NCI-H526 treated with DMSO at 0.1 percent for 48 hours (cell line): ENCODE data around the gene DUSP8.

Source experiments
- DNase-seq: peaks from one replicate; lab custom pipeline; 2025; lab: John Stamatoyannopoulos, UW

The DUSP8 gene

DNA sequence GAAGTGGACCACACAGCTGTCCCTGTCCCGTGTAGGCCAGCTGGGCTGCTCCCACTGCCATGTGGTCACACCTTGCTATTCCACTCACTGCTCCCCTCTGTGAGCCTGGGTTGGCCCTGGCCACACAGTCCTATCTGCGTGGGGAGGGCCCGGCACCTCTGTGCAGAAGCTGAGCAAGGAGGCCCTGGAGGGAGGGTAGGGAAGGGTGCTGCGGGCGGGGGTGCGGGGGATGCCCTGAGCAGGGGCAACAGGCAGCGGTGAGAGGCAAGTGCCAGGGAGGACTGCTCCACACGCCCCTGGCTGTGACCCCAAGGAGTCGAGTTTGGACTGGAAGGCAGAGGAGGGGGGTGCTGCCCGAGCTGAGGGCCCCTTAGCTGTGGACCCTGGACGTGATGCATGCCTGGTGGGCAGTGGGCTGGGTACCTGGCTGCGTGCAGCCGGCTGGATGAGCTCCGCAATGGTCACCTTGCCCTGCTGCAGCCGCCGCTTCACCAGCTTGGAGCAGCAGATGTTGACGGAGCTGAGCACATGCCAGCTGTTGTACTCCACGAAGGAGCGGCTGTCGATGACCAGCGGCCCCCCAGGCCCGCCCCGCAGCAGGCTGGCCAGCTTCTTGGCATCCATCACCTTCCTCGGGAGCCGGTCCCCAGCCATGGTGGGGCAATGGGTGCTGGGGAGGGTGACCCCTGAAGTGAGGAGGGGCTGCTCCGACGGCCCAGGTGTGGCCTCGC lies 6.7 kb downstream of the DUSP8 start:
- no peak for DNase-seq

DNA sequence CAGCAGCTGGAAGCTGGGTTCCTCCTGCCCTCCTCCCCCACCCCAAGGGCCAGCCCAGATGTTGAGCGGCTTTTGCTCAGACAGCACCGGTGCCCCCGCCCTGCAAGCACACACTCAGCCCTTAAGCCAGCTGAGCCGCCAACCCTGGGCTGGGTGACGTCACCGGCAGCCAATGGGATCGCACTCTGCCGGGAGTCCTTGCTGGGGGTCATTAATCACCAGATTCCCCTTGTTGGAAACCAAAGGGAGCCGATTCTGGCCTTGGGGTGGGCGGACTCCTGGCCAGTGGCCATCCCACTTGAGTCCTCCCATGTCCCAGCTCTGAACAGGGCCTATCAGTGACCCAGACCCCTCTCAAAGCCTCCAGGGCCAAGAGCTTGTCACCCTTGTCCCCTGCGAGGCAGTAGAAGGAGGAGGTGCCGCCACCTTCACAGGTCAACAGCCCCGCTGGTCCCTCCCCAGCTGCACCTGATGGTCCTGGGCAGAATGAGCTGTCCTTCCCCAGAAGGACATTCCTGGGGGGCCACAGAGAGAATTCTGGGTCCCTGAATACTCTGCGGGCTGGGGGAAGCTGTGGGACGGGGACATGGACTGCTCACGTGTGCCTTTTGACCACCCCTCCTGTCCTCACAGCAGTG lies 7.4 kb downstream of the DUSP8 start:
- no peak for DNase-seq

DNA sequence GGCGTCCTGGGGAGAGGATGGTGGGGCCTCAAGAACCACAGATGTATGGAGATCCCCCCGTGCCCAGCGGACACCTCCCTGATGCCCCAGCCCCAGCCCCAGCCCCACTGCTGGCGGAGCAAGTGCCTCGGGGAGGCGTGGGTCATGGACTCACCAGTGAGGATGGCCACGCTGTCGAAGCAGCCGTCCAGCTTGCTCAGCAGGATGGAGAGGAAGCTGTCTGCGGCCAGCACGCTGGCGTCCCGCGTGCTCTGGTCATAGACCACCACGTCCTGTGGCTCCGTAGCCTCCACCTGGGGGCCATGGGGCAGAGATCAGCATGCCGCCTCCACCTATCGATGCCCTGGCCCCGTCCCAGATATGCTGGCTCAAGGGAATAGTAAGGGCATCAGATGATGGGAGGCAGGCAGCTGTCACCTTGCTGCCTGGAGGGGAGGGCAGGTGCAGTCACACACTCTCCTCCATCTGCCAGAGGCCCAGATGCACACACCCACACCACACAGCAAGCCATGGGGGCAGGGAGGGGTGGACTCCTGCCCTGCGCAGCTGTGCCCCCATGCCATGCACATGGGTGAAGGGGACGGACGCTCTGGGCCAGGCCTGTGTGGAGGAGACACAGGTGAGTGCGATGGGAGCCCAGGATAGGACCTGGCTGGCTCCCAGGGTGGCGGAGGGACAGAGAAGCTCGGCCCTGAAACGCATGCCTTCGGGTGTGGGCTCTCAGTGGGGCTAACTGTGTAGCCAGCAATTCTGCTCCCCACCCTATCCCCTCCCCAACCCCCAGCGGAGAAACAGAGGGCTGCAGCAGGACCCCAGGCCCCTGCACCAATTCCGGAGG lies 8.2 kb downstream of the DUSP8 start:
- DNase-seq = no peak

DNA sequence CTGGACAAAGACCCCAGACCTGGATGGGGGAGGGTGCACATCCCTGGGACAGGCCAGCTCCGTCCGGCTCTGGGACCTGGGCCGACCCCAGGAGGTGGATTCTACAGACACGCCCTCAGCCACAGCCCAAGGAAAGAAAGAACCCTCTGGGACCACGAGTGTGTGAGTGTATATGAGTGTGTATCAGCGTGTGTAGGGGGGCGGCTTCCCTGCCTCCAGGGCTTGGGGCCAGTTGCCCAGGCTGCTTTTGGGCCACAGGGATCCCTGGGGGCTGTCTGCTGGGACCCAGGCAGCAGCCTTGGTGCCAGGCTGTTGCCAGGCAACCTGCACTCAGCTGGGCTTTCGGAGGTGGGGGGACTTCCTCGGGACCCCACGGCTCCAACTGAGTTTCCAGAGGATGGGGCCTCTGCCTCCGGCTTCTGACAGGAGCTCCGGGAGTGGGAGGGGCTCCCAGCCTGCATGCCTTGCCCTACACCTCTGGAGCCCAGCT lies 8.9 kb downstream of the DUSP8 start:
- DNase-seq = no peak

DNA sequence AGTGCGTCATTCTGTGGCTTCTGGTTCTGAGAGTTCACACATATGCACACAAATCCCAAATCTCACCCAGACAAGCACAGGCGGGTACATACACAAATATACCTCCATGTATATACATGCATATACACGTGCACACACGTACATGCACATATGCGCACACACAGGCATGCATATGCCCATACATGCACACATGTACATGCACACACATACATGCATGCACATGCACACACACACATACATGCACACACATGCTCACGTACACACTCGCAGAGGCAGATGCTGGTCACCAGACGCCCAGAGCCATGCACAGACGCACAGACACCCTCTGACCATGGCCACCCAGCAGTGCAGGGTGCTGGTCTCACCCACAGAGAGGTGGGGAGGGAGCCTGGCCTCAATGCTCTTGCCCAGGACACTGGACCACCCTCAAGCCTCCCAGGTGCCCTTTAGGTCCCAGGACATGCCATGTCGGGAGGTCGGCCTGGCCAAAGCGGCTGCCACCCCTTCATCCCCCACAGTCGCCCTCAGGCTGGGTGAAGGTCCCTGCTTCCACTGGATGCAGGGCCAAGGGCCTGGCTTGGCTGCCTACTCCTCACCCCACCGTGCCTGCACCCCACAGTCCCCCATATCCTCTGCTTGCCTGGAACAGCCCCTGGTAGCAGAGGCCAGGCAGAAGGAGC lies 9.5 kb downstream of the DUSP8 start:
- no peak for DNase-seq

DNA sequence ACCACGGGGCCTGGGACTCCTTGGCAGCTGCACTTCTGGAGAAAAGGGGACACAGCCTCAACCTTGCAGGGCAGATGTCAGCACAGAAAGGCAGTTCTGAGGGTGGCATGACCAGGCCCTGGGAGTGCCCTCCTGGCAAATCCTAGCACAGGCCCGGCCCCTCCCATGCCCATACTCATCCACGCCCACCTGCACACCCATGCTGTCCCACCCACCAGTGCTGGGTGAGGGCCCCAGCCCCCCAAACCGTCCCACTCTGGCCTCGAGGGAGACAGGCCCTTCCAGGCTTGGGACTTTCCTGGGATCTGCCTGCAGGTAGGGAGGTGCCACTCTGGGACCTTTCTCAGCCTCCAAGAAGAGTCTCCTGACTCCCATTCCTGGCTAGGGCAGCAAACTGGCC lies 10.1 kb downstream of the DUSP8 start:
- DNase-seq = no peak

DNA sequence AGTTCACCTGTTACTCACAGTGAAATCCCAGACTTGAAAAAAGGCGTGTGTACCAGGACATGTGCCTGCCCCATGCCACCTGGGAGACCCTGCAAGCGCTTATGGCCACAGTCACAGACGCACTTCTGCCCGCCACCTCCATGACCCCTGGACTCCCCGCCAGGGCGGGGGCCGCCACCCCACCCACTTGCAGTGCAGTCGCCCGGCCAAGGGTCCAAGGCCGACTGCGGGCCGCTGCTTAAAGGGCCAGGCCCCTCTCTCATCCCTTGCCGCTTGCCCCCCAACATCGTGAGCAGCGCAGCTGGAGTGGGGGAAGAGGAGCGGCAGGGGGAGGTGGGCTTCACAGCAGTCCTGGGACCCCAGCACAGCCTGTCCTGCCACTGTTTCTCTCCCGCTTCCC lies 10.8 kb downstream of the DUSP8 start:
- no peak for DNase-seq

DNA sequence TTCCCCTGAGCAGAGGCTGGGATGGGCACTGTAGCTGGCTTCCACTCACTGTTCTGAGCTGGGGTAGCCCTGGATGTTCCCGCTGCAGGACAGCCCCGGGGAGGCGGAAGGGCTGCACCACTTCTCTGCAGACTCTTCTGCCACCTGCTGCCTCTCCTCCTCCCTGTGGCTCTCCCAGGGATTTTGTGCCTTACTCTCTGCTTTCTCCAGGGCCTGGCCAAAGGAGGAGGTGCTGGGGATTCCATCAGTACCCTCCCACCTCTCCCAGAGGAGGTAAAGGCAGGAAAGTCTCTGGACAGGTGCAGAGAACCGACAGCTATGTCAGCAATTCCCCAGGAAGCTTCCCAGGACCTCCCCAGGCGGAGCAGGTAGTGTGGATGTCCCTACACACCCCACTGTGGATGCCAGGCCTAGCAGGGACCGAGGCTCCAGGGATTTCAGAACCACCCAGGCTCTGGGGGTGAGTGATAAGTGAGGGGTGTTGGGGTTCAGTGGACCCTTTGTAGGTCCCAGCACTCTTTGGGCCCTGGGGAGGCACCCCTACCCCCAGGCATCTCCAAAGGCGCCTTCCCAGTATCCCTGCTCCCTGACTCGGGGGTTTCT lies 11.3 kb downstream of the DUSP8 start:
- no peak for DNase-seq

DNA sequence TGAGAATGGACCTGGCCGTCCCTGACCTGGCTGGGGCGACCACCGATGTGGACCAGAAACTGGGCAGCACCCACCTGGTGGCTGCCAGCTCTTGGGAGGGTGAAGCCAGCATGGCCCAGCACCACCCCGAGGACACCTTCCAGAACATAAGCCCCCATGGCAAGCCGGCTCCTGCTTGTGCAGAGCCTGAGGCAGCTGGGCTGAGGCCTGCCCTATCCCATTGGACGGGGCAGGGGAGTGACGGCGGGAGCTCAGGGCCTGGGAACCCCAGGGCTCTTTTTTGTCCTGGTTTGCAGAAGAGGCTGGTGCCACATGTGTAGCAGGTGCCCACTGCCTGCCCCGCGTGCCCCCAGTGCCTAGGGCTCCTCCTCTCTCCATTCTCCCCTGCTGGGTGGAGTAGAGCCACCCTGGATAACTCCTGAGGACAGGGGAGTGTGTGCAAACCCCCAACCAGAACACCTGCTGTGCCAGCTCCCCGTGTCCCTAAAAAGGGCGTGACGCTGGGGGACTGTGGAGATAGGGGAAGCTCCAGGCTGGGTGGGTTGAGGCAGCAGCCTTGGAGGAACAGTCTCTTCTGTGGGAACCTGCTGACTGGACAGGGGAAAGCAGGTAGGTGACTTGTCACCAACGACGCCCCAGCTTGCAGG lies 11.9 kb downstream of the DUSP8 start:
- DNase-seq = no peak

DNA sequence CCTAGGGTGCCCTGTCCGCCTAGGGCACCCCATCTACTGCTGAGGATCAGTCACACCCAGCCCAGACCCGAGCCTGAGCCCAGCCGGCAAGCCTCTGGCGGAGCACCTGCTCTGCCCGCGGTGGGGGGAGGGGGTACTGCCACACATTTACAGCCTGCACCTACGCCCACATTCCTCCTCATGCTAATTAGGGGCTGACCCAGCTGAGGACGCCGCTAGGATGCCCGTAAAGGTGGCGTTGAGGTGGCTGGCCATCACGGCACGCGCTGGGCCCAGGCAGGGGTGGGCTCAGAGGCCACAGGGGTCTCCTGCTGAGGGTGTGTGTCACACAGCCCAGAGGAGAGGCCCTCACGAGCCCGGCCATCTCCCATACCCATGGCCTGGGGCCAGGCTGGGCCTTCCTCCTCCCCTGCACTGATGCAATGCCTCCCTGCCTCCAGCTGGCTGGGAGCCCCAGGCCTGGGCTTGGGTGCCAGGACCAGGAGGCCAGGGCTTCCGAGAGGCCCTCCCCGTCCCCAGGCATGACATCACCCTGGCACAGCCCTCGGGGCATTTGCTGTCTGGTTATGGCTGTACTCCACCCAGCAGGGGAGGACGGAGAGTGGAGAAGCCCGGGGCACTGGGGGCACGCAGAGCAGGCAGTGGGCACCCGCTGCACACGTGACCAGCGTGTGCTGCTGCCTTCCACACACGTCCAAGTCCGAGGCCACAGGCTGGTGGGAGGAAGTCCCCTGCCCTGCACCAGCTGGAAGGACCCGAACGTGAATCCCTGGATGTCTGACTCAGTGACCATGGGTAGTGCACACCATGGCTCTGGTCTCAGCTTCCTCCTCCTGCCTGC lies 12.7 kb downstream of the DUSP8 start:
- DNase-seq = peak; percentile 39

DNA sequence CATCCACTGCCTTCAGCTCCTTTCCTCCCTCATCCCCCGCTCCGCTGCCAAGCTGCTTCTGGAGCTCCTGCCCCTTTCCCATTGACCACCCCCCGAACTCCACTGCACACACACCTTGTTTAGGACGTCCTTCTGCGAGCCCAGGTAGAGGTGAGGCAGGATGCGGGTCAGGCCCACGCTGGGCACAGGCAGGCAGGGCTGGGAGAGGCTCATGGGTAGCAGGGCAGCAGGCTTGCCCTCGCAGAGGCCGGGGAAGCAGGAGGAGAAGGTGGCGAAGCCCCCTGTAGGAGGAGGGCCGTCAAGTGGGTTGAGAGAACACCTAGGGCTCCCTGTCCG lies 13.3 kb downstream of the DUSP8 start:
- no peak for DNase-seq

DNA sequence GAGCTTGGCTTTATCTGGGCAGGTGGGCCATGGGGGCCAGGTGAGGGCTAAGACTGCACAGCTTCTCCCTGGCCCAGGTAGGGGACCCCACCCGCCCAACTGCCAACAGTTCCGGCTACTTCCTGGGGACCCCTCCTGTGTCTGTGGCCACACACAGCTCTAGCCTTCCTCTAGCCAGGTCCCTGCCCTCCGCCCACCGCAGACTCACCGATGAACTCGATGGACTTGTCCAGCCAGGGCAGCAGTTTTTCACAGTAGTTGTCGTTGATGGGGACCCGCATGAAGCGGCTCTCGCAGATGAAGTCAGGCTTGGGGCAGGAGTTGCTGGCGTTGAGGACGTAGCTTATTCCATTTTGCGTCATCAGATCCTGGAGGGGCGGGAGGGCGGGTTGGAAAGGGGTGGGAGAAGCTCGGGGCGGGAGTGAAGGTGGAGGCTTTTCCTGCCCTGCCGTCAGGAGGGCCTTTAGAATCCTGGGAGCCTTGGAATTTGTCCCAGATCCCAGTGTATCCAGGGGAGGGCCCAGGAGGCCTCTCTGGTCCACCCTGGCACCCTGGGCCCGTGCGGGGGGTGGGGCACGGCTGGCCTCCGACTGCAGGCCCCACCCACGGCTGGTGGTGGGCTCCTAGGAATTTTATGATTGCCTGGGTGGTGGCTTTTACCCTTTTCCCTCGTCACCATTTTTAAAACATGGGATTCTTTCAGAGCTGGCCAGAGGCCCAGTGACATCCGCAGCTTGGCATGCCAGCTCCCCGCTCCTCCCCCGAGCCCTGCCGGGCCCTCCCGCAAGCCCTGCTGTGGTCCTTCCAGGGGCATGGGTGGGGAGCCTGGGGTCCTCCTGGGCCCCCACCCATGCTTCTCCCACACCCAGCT lies 13.9 kb downstream of the DUSP8 start:
- no peak for DNase-seq

DNA sequence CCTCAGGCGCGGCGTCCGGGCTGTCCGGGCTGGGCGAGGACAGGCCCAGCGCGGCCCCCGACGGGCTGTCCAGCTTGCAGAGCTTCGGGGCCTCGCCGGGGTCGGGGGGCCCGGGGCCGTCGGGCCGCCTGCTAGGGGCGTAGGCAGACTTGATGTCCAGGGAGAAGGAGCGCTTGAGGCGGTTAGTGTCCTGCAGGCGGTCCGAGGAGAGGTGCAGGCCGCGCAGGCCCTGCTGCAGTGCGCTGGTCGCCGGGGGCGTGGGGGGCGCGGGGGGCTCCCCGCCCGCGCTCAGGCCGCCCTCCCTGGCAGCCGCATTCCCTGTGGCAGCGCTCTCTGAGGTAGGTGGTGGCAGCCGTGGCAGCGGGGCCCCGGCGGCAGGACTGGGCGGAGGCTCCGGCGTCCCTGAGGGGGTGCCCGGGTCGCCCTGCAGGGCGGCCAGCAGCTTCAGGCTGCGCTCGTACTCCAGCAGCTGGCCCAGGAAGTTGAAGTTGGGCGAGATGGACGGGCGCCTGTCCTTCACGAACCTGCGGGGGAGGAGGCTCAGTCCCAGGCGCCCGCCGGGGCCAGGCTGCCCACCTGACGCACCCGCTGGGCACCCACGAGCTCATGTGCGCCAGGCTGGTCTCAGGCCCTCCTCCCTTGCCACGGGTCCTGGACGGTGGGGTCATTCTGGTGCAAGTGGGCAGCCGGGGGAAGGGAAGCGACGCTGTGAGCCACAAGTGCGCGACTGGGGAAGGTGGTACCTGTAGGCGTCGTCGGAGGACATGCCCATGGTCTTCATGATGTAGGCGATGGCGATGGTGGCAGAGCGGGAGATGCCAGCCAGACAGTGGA lies 14.8 kb downstream of the DUSP8 start:
- no peak for DNase-seq

DNA sequence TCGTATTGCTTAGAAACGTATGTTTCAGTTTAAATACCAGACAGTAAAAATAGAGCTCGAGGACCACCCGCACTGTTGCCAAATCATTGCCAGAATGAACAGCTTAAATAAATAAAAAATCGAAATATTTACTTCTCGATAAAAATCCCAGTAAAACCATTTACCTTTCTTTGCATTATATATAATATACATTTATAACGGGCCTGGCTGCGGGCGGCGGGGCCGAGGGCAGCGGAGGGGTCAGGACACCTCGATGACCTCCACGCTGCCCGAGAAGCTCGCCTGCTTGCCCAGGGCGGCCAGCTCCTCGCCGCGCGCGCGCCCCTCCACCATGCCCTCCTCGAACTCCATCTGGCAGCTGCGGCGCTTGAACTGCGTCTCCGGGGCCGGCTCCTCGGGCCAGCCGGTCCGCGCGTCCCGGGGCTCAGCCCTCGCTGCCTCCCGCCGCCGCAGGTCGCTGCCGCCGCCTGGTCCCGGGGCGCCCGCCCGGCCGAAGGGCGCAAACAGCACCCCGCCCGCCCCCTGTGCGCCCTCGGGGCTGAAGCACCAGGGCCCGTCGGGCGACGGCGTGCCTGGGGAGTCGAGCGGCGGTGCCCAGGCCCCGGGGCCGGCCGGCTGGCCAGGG lies 15.7 kb downstream of the DUSP8 start:
- DNase-seq = no peak

DNA sequence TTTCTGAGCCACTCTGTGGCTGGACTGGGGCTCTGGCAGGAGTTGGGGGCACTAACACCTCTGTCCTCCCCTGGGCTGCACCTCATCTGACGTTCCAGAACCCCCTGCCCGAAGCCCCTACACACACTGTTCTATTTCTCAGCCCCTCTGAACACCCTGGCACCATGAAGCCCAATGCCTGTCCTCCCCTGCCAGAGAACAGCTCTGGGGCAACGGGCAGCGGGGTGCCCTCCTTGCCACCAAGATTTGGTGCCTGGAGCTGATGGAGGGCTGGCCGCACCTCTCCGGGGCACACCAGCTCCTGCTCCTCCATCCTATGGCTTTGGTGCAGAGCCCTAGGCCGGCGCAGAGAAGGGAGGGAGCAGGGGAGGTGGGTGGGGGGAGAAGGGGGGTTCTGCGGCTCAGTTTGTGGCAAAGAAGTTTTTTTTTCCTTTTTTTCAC lies 16.3 kb downstream of the DUSP8 start:
- DNase-seq = no peak

DNA sequence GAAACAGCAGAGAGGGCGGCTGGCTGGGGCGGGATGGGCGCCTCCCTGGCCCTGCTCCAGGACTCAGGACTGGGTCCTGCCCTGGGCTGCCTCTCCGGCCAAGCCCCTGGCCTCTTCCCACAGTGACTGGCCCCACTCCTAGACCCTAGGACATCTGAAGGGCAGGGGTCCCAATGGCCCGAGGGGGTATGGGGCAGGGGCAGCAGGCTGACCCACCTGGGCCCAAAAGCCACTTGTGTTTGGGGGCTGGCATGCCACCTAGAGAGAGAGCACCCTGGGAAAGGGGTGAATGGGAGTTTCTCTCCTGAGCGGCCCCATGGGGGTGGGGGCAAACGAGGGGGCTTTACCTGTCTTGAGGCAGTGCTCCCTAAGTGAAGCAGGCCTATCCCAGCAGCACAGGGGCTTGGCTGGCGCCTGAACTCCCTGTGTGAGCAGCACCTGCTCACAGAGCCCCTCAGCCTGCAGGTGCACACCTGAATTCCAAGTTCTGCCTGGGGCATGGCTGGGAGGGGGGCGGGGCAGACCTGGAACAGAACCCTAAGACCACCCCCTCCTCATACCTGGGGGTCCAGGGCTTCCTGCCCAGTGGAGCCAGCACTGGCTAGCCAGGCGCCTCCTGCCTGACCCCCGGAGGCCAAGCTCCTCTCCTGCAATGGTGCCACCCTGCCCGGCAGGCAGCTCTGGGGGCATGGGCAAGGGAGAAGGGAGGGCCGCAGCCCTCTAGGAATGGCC lies 16.9 kb downstream of the DUSP8 start:
- DNase-seq = no peak

DNA sequence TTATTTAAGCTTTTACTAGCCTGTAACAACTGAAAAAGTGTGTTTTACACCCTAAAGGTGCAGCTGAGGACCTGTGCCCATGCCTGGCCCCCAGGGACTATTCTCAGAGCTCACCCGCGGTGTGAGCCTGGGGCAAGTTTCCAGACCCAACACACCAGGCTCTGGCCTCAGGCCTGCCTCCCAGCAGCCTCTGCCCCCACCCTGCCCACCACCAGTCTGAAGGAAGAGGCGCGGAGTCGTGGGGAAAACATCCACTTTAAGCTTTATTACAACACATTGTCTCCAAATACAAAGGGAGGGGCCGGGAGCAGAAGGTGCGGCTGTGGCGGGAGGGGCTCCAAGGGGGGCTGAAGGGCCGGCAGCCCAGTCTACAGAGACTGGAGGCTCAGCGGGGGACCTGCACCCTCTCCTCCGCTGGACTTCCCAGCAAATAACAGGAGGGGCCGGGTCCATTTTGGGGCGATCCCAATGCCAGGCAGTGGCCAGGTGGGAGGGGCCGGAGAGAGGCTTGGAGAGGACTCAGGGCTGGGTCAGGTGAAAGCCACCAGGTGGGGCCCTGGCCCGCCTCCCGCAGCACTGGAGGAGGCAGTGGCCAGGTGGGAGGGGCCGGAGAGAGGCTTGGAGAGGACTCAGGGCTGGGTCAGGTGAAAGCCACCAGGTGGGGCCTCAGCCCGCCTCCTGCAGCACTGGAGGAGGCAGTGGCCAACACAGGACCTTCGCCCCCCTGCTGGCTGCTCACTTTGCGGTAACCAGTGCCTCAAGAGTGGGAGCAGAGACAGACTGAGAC lies 18.1 kb downstream of the DUSP8 start:
- DNase-seq = no peak
